ENCODE results near the gene LZTR1.
"Not testable (repeated sequence)": the region's sequence is repeated elsewhere in the genome, so short reads cannot be mapped to it uniquely, and the experiment has no call there.

The LZTR1 gene

DNA sequence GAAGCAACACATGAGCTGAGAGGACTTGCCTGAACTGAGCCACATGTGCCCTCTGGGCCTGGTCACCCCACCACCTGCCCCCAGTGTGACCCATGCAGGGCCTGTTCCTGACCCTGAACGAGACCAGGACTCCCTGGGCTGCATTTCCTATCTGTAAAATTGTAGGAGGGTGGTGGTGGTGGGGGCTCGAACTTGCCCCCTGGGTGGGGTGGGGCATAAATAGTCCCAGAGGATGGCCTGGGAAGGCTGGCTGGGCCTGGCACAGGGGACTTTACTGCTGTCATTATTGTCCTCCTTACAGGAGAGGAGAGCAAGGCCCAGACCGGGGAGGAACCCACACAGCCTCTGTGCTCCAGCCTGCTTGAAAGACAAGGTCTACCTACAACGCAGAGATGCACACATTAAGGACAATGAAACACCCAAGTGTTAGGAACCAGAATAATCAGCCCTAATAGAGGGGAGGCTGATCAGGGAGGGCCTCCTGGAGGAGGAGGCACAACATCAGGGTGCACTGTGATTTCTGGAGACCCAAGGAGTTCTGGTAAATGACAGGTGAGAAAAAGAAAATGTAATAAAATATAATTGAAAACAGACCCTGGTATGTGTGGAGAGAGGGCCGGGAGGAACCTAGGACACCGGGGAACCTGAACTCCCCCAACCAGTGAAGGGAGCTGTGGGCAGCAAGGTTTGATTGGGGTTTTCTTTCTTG is 17.9 kb upstream of the LZTR1 start:
- in situ Hi-C loops (cut with HindIII; ENCODE audit: low pct_ligation_motif_present, low pct_unique_long_range_greater_than_20kb, low sequenced_read_pairs) = no loop called here
- no peak for DNase-seq

GRCh38 chr22:20964799-20965103 is 17.3 kb upstream of the LZTR1 start:
- in situ Hi-C loops (cut with HindIII; ENCODE audit: low pct_ligation_motif_present, low pct_unique_long_range_greater_than_20kb, low sequenced_read_pairs) = no loop called here
- no peak for DNase-seq

DNA sequence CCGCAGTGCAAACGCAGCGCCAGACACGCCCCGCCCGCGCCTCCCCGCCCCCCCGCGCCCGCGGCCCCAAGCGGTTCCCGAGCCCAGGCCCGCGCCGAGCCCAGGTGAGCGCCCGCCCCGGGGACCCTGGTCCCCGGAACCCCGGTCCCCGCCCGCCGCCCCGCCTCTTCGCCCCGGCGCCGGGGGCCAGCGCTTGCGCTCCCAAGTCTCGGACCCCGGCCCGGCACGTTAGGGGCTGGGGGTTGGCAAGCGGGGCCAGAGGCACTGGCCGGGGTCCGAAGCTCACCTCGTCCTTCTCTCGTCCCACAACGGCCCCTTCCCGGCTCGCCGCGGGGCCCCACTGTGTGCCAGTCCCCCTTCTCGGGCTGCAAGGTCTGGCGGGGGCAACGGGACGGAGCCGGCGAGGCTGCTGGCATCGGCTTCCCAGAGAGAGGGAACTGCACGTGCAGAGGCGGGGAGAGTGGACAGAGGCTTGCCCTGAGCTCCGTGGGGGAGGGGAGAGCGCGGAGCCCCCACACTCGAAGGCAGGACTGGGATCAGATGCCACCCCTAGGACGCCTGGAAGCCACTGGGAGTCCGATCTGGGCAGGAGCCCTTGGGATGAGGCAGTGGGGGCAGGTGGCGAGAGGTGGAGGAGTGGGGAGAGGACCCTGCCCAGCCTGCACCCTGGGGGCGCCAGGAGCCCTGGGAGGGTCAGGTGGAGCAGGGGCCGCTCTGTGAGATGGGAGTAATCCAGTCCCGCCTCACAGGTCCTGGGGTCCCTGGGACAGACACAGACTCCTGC is 16.8 kb upstream of the LZTR1 start:
- DNase-seq = no peak
- in situ Hi-C loops (cut with HindIII; ENCODE audit: low pct_ligation_motif_present, low pct_unique_long_range_greater_than_20kb, low sequenced_read_pairs) = no loop called here

DNA sequence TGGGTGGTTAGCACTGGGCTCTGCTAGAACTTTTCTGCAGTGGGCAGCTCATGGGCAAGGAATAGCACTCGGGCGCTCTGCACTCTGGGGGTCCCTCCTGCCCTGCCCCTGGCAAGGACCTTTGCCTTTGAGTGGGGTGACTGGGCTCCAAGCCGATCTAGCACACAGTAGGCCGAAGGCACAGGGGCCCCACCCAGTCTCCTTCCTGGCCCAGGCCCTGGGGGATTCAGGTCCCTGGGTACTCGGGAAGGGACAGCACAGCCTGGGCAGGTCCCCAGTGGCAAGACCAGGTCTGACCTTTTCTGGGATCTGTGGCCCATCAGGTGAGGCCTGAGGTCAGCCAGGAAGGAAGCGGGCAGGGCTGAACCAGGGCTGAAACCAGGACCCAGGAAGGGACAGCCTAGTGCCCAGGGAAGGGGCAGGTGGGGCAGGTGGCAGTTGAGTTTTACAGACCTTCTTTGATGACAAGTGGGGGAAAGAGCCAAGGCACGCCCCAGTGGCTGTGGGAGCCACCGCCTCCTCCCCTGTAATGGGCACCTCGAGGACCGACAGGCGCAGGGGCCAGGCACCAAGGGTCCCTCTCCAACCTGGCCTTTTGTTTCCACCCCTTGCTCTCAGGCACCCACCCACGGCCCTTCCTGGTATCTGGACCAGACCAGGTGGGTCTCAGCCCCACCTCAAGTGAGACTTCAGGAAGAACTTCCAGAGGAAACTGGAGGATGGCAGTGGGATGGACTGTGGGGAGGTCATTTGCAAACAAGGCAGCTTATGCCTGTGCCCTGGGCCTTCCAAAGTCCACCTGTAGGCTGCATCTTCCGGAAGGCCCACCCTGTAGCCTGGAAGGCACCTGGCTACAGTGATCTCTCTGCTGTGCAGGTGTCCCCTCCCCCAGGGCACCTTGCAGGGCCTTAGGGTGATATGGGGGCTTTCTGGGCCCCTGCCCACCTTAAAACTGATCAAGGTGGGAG is 15.9 kb upstream of the LZTR1 start:
- in situ Hi-C loops (cut with HindIII; ENCODE audit: low pct_ligation_motif_present, low pct_unique_long_range_greater_than_20kb, low sequenced_read_pairs) = no loop called here
- no peak for DNase-seq

GRCh38 chr22:20966883-20967696 is 15.0 kb upstream of the LZTR1 start, which contains the start of gene AIFM3:
Gene AIFM3 (plus strand): TSS chr22:20967255. CDS start chr22:20967945, 690 bp downstream.
- DNase-seq = no peak
- in situ Hi-C loops (cut with HindIII; ENCODE audit: low pct_ligation_motif_present, low pct_unique_long_range_greater_than_20kb, low sequenced_read_pairs) = no loop called here

GRCh38 chr22:20967697-20968211 is 14.3 kb upstream of the LZTR1 start:
- in situ Hi-C loops (cut with HindIII; ENCODE audit: low pct_ligation_motif_present, low pct_unique_long_range_greater_than_20kb, low sequenced_read_pairs) = no loop called here
- DNase-seq = no peak

- DNase-seq = no peak
- in situ Hi-C loops (cut with HindIII; ENCODE audit: low pct_ligation_motif_present, low pct_unique_long_range_greater_than_20kb, low sequenced_read_pairs) = no loop called here
Observed at GRCh38 chr22:20968281-20968977, 13.7 kb upstream of the LZTR1 start.

DNA sequence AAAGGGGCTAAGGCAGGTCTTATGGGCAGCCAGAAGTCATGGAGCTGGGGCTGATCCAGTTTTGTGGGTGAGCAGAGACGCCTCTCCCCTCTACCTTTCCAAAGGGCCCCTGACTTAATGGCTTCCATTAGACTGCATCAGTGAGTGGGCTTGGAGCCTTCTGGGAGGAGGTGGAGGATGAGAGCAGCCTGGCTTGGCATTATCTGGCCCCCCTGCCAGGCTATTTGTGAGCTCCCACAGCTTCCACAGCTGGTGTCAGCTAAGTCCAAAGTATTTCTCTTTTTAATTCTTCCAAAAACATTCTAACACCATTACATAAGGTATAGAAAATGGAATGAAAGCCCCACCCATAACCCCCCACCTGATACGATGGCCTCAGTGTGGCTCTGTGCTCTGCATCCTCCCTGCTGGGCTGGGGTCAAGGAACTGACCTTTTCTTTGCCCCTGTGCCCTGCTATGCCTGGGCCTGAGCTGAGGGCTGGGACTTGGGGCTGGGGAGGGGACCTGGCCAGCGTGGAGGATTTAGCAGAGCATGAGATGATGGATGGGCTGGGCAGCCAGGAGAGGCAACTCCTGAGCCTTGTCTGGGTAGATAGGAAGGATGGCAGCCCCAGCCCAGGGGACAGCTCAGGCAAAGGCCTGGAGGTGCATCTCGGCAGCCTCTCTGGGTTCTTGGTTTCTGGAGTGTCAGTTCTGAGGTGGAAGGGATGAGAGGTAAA is 11.0 kb upstream of the LZTR1 start:
- in situ Hi-C loops (cut with HindIII; ENCODE audit: low pct_ligation_motif_present, low pct_unique_long_range_greater_than_20kb, low sequenced_read_pairs) = no loop called here
- no peak for DNase-seq

- DNase-seq; in situ Hi-C loops (cut with HindIII; ENCODE audit: low pct_ligation_motif_present, low pct_unique_long_range_greater_than_20kb, low sequenced_read_pairs): not testable (repeated sequence)
Observed at GRCh38 chr22:20972014-20972694, 9.9 kb upstream of the LZTR1 start.

DNA sequence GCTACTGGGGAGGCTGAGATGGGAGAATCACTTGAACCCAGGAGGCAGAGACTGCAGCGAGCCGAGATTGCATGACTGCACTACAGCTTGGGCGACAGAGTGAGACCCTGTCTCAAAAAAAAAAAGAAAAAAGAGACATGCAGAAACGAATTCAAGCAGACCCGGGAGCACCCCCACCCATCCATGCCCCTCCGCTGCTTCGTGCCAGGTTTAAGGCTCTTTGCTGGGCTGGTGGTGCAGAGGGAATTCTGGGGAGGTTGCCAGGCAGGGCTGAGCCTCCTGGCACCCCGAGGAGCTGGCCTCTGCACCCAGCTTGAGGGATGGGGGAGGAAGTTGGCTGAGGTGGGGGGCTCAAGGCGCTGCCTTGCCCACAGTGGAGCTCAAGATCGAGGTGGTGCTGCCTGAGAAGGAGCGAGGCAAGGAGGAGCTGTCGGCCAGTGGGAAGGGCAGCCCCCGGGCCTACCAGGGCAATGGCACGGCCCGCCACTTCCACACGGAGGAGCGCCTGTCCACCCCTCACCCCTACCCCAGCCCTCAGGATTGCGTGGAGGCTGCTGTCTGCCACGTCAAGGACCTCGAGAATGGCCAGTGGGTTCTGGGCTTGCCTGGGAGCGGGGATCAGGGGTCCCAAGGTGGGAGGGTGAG is 9.0 kb upstream of the LZTR1 start:
- no peak for DNase-seq
- in situ Hi-C loops (cut with HindIII; ENCODE audit: low pct_ligation_motif_present, low pct_unique_long_range_greater_than_20kb, low sequenced_read_pairs) = no loop called here

- DNase-seq = no peak
- in situ Hi-C loops (cut with HindIII; ENCODE audit: low pct_ligation_motif_present, low pct_unique_long_range_greater_than_20kb, low sequenced_read_pairs) = no loop called here
Observed at GRCh38 chr22:20973634-20974286, 8.3 kb upstream of the LZTR1 start.

GRCh38 chr22:20974336-20974955 is 7.7 kb upstream of the LZTR1 start:
- DNase-seq = no peak
- in situ Hi-C loops (cut with HindIII; ENCODE audit: low pct_ligation_motif_present, low pct_unique_long_range_greater_than_20kb, low sequenced_read_pairs) = no loop called here

- no peak for DNase-seq
- in situ Hi-C loops (cut with HindIII; ENCODE audit: low pct_ligation_motif_present, low pct_unique_long_range_greater_than_20kb, low sequenced_read_pairs) = no loop called here
Observed at GRCh38 chr22:20975541-20976290, 6.4 kb upstream of the LZTR1 start.

GRCh38 chr22:20976291-20976877 is 5.7 kb upstream of the LZTR1 start:
- in situ Hi-C loops (cut with HindIII; ENCODE audit: low pct_ligation_motif_present, low pct_unique_long_range_greater_than_20kb, low sequenced_read_pairs) = no loop called here

More at GRCh38 chr22:20976291-20976877, 5.7 kb upstream of the LZTR1 start:
- no peak for DNase-seq

All from ACHN (cell line).